T-helper 2 cell (primary cell): Measurements from ENCODE around the gene FAM227B.
"Not testable (repeated sequence)": the region's sequence is repeated elsewhere in the genome, so short reads cannot be mapped to it uniquely, and the experiment has no call there.

Experiments used
- DNase-seq, 5 experiments: peaks; one replicate each; pipeline versions ENCODE4 v3.0.0 to v3.0.0-alpha.2; 2012 to 2022

The FAM227B gene

DNA sequence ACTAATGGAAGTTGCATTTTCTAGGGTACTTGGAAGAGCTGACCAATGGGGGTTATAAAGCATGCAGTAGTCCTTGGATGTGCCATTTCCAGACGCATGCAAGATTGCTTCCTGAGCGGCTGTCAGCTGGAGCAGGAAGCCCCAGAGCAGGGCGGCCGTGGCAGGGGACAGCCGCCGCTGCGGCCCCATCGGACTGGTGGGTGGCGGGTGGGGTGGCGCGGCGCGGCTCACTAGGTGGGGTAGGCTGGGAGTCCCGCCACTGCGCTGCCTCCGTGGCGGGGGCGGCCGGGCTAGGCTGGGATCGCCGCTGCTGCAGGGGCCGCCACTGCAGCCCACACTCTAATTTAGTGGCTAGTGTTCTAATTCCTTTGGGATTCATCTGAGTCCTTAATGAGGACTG lies 254.1 kb downstream of the FAM227B start:
- DNase-seq = no peak

DNA sequence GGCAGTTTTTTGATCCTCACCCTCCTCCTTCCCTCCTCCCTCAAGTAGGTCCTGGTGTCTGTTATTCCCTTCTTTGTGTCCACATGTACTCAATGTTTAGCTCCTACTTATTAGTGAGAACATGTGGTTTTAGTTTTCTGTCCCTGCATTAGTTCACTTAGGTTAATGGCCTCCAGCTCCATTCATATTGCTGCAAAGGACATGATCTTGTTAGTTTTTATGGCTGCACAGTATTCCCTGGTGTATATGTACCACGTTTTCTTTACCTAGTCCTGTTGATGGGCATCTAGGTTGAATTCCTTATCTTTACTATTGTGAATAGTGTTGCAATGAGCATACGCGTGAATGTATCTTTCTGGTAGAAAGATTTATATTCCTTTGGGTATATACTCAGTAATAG lies 259.2 kb downstream of the FAM227B start:
- DNase-seq = no peak

DNA sequence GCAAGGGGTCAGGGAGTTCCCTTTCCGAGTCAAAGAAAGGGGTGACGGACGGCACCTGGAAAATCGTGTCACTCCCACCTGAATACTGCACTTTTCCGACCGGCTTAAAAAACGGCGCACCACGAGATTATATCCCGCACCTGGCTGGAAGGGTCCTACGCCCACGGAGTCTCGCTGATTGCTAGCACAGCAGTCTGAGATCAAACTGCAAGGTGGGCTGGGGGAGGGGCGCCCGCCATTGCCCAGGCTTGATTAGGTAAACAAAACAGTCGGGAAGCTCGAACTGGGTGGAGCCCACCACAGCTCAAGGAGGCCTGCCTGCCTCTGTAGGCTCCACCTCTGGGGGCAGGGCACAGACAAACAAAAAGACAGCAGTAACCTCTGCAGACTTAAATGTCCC lies 266.2 kb downstream of the FAM227B start:
- not testable (repeated sequence) for DNase-seq

DNA sequence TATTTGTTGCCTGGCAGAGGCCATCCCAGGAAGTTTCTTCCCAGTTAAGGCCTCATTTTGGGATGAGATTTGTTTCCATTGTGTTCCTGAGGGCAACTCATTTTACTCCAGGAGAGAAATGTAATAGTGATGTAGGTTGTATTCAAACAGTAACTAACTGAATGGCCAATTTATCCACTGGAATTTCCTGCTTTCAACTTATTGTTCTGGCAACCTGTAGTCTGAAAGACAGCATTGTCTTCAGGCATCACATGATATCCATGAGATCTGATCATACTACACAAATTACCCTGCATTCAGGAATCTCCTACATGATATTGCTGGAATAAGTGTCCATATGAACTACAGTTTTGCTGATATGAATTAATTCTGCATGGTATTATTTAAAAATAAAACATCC lies 277.1 kb downstream of the FAM227B start:
- no peak for DNase-seq

DNA sequence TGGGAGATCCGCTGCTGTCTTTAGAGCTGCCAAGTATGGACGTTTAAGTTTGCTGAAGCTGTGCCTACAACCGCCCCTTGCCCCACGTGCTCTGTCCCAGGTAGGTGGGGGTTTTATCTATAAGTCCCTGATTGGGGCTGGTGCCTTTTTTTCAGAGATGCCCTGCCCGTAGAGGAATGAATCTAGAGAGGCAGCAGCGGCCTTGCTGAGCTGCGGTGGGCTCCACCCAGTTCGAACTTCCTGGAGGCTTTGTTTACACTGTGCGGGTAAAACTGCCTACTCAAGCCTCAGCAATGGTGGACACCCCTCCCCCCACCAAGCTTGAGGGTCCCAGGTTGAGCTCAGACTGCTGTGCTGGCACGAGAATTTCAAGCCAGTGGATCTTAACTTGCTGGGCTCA lies 281.0 kb downstream of the FAM227B start:
- no peak for DNase-seq

DNA sequence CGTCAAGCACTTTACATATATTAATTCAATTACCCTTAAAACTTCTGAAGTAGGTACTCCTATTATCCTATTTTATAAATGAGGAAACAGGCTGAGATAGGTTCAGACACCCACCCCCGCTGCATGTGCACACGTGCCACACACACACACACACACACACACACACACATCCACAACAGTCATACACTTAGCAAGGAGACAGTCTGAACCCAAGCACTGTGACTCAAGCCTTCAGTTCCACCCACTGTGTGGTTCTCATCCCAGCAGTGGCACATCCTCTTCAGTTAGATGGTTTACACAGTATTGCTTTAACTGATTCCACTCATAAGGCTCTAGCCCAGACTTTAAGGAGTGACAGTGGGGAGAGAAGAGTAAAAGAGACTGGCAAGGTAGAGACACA lies 288.7 kb downstream of the FAM227B start:
- DNase-seq = peak in 1 of 5 experiments; percentile 17

DNA sequence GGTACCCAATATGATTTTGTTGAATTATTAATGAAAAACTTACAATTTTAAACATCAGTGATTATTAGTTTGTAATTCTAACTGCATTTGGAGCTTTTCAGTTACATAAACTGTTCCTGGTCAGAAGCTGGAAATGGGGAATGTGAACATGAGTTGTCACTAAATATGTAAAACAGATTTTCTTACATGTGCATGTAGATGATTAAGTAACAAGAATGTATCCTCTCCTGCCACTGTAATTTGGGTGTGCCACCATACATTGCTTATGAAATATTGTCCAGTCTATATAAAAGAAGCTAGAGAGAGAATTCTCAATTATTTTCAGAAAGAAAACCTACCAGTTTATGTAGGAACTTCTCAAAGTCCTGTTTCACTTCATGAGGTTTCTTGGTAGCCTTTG lies 289.2 kb downstream of the FAM227B start:
- DNase-seq = no peak

DNA sequence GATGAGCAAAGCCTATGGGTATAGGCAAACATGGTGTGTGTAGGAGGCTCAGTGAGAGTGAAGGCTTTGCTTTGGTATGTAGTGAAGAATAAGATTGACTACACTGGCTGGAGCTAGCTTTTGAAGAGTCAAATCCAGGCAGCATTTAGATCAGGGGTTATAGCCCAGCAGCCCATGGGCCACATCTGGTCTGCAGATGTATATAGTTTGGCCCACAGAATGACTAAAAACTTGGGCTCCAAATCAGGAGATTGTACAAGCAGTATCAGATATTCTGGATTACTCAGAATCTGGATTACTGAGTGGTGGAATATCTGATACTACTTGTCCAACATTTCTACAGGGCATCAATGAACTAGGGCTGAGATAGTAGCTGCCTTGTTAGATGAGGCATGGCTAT lies 290.5 kb downstream of the FAM227B start:
- no peak for DNase-seq

DNA sequence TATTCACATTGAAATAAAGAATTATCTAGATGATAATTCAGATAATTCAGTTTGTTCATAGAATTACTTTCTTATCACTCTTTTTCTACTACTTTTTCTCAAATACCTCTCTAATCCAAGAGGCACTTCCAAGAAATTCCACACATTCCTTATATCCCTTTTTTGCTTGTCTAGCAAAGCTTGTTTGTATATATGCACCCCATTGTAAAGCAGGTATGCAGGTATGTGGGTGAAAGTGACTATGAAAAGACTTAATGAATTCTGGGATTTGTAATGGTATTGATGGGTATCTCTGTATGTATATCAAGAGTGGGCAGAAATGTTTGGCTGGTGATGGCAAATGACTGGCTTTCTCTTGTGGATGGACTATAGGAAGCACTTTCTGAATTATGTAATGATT lies 291.7 kb downstream of the FAM227B start:
- DNase-seq = no peak

DNA sequence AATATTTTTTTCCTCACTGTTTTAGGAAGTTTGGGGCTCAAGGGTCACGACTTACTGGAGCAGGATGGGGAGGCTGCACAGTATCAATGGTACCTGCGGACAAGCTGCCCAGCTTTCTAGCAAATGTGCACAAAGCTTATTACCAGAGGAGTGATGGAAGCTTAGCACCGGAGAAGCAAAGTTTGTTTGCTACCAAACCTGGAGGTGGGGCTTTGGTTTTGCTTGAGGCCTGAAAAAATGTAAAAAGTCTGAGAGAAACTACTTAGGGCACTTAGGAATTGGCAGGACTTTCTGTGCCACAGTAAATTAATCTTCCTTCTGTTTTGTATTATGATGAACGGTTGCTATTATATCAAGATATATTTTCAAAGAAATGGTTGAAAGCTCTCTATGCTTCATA lies 292.7 kb downstream of the FAM227B start:
- DNase-seq = no peak

DNA sequence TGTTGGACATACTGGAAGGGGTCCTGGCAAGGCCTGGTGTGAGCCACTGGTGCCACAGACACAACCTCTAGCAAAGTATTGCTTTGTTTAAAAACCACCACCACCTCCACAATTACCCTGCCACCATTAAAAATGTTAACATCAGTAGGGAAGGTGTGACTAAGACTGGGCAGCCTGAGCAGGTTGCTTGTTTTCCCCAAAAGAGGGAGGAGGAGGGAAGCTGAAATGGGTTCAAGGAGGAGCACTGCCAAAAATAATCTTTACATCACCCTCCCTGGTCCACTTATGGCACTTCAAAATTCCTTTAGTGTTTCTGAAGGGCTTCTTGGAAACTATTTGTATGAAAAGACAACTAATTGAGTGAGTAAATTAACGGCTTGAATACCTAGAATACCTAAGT lies 297.4 kb downstream of the FAM227B start:
- no peak for DNase-seq

DNA sequence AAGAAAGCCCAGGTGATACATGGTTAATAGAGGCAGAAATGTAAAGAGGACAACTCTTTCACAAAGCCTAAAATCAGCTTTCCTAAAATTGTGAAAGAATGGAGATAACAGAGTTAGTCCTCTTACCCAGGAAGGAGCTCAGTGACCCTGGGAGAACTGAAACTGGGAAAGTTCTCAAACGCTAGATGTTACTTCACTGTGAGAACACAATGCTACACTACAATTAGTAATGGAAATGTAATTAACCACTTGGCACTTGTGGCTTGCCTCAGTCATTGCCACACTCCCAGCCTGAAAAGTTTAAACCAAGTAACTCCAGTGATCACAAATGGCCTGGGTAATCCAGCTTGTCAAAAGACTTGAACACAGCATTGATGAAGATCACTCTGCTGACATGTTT lies 300.3 kb downstream of the FAM227B start:
- no peak for DNase-seq

DNA sequence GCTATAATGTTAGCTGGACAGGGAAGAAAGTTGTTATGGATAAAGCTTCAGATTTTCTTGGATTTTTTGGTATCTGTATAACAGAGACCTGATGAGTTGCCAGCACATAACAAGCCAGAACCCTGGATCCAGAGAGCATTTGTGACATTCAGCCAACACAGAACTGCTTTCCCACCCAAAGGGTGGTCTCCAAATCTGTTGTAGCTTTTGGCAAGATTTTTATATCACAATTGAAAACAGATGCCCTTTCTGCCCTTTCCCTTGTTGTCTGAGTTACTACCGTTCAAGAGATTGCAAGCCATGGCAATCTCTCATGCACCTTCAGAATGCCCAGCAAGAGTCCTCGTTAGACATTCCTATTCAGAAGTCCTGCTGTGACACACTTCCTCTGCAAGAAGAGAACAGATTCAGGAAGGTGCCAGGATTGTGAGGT lies 305.2 kb downstream of the FAM227B start:
- no peak for DNase-seq

DNA sequence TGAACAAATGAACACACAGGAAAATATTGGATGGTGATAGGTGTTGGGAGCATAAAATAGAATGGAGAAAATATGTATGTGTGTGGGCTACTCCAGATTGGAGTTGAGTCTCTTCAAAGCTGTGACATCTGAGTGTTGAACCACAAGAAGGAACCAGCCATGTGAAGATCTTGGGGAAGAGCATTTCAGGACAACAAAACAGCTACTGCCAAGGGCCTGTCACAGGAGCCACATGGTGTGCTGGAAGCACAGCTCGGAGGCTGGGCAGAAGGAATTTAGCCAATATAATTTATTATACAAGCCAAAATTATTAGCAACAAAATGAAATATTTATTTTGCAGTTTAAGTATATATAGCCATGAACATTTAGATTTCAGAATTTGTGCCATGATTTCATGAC lies 305.9 kb downstream of the FAM227B start:
- DNase-seq = no peak

DNA sequence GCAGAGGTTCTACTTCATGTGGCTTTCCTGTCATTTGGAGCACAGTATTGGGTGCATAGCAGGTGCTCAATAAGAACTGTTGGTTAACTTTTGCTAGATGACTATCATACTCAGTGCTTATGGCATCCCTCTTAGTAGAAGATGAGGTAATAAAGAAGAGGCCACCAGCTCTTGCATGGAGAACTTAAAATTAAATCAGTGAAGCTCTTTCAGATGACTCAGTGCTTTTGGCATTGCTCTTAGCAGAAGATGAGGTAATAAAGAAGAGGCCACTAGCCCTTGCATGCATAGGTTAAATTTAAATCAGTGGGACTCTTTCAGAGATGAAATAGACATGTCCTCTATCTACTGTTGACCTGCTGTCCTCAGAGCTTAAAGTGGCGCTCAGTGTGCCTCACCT lies 307.0 kb downstream of the FAM227B start:
- peak in 1 of 5 experiments; percentile 2 for DNase-seq

DNA sequence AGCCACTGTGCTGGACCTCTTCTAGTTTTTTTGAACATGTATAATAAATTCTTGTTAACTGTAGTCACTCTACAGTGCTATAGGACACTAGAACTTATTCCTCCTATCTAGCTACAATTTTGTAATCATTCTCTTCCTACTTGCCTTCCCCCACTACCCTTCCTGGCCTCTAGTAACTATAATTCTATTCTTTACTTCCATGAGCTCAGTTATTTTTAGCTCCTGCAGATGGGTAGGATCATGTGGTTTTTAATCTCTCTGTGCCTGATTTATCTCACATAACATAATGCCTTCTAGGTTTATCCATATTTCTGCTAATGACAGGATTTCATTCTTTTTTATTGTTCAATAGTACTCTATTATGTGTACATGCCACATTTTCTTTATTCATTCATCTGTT lies 310.7 kb downstream of the FAM227B start:
- DNase-seq = no peak

DNA sequence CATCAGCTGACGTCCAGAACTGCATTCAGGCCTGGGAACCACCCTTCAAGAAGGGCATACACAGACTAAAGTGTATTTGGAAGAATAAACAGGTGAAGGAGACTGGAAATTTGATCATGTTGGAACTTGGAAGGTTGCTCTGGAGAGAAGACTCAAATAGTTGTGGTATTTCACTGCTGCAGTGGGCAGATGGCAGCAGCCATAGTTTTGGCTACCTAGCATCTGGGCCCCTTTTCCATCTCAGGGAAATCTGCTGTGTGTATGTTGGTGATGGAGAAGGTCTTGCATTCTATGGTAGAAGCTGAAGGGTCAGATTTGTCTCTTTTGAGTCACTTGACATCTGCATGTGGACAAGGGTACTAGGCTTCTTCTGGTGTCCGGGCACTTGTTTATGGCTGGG lies 311.9 kb downstream of the FAM227B start:
- no peak for DNase-seq

DNA sequence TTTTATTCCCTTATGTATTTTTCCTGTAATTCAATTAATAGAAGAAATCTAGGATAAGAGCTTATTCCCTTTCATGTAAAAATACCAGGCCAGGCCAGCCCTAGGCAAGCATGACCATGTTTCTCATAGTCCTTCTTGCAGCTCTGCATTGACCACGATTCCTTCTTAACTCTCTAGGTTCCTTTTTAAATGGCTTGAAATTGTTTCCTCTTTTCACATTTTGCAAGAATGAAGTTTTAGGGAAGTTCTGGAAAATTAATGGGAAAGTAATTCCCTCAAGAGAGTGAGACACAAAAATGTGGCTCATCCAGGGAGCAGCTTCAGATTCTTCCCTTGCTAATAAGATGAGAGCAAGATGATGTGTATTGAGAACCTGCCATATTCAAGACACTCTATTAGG lies 314.1 kb downstream of the FAM227B start:
- DNase-seq = no peak

DNA sequence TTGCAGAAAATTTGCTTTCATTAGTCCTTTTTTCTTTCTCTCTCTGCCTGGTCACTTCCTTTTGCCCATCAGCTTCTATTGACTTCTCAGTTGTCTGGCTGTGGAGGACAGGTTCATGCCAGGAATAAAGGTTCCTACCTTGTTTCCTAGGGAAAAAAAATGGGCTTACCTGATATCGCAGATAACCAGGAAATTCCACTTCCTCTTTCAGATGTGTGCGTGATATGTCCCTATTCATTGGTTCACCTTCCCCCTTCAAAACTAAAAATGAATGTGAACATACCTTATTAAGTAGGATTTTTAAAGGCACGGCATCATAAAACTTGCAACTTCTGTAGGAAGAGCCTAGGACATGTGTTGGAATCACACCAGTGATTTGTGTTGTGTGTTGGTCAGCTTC lies 317.6 kb downstream of the FAM227B start:
- DNase-seq = no peak

DNA sequence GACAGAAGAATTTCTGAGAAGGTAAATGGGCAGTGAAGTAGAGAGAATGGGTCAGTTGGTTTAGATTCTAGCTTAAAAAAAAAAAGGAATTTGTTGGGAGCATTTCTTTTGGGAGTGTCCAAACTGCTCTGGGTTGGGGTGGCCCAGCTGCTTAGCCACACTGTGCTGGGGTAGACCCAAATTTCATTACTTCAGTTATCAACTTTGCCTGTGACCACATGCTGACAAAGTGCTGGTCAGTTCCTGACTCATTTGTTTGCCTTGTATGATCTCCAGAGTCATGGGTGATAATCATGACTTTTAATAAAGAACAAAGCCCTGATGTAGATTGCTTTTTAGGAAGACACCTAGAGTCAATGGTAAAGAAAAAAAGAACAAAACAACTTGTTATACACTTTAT lies 319.1 kb downstream of the FAM227B start:
- no peak for DNase-seq

DNA sequence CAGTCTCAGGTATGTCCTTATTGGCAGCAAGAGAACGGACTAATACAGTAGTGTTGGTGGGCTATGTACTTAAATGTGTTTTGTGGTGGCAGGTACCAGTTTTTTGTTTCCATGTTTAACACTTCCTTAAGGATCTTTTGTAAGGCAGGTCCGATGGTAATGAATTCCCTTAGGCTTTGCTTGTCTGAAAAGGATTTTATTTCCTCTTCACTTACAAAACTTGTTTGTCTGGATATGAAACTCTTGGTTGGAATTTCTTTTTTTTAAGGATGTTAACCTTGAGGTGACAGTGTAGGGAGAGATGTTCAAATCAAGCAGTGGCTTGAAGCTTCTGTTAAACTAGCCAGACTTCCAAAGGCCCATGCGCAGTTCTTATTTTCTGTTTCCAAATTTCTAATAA lies 319.8 kb downstream of the FAM227B start:
- DNase-seq = no peak

DNA sequence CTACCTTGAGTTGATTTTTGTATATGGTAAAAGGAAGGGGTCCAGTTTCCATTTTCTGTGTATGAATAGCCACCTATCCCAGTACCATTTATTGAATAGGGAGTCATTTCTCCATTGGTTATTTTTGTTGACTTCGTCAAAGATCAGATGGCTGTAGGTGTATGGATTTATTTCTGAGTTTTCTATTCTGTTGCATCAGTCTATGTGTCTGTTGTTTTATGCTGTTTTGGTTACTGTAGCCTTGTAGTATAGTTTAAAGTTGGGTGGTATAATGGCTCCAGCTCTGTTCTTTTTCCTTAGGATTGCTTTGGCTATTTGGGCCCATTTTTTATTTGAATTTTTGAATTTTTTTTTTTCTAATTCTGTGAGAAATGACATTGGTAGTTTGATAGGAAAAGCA lies 323.0 kb downstream of the FAM227B start:
- DNase-seq = no peak

DNA sequence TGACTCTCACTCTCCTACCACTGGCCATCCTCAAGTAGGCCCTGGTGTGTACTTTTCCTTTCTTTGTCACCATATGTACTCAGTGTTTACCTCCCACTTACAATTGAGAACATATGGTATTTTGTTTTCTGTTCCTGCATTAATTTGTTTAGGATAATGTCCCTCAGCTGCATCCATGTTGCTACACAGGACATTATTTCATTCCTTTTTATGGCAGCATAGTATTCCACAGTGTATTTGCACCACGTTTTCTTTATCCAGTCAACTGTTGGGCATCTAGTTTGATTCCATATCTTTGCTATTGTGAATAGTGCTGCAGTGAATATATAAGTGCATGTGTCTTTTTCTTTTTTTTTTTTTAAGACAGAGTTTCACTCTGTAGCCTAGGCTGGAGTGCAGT lies 324.4 kb downstream of the FAM227B start:
- DNase-seq = no peak

DNA sequence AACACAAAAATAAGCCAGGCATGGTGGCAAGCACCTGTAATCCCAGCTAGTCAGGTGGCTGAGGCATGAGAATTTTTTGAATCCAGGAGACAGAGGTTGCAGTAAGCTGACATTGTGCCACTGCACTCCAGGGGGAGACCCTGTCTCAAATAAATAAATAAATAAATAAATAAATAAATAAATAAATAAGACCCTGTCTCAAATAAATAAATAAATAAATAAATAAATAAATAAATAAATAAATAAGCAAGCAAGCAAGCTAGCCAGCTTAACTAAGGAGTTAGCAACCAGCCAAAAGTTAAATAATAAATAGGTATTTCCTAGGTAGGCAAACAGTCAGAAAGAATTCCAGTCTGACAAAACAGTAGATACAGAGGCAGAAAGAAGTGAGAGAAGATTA lies 326.7 kb downstream of the FAM227B start:
- no peak for DNase-seq

DNA sequence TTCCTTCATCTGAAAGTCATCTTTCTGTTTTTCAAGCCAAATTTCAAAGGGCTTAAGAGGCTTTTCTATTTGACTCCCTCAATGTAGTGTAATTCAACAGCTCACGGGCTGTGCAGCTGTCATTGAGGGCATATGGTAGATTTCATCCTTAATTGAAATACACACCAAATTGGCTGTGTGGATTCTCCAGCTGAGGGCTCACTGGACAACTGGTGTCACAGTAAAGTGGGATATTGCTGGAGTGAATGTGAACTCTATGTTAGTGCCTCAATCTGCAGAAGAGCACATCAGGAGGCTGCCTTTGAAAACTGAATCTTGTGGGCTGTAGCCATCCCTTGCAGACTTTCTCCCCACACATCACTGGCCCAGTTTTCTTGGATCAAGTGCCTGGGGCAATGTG lies 330.4 kb downstream of the FAM227B start:
- no peak for DNase-seq

DNA sequence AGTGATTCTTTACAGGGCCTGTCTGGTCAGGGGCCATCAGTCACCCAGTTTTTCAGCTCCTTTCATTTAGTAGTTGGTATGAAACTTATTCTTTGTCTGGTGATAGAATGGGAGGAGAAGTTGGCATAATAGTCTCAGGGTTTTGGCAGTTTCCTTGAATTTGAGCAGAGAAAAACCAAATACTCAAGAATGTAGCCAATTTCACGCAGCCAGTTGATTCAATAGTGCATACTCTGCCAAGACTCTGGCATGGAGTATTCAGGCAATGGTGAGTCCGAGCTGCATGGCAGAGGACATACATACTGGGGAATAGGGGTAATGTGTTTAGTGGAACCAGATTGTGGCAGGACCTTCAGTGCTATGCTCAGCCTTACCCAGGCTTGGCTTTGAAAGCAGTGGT lies 332.2 kb downstream of the FAM227B start:
- DNase-seq = no peak
